Effector CD4-positive, alpha-beta T cell (primary cell): ENCODE results near the gene TEKT5.

Experiments
- DNase-seq: peaks from one replicate; pipeline ENCODE4 v3.0.0-alpha.2; 2020

Gene TEKT5

DNA sequence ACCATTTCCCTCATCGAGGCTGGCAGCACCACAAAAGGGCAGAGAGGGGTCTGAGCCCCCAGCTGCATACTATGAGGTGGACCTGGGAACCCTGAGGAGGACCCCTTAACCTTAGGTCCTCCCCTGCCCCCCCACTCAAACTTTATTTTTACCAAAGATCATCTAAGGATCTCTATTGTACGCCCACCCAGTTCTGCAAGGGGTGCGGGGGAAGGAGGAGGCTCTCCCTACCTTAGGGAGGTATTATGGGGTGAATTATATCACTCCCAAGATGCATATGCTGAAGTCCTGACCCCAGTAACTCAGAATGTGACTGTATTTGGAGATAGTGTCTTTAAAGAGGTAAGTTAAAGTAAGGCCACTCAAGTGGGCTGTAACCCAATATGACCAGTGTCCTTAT, 87.6 kb downstream of the TEKT5 start:
- no peak for DNase-seq

DNA sequence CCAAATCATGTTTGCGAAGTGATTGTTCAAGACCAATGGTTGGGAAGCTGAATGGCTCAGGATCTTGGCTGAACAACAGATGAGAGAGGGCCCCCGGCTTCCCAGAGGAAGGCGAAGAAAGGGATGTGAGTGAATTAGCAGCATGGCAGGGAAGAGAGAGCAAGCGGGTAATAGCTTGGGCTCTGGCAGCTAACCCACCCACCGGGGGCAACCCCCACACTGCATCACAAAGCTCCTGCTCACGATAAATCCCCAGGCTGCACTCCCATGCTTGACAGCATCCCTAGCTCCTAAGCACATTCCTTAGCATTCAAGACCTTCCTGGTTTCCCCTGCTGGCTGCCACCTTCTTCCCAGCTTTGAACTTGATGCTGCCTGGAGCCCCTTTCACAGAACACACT, 88.1 kb downstream of the TEKT5 start:
- DNase-seq = no peak

DNA sequence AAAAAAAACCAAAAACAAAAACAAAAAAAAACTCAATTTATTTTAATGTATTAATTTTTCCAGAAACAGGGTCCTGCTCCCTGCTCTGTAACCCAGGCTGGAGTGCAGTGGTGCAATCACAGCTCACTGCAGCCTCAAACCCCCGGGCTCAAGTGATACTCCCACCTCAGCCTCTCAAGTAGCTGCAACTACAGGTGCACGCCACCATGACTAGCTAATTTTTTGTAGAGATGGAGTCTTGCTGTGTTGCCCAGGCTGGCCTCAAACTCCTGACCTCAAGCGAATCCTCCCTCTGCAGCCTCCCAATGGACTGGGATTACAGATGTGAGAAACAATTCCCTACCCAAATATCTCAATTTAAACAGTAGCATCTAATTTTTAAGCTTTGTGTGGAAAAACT, 89.1 kb downstream of the TEKT5 start:
- no peak for DNase-seq

DNA sequence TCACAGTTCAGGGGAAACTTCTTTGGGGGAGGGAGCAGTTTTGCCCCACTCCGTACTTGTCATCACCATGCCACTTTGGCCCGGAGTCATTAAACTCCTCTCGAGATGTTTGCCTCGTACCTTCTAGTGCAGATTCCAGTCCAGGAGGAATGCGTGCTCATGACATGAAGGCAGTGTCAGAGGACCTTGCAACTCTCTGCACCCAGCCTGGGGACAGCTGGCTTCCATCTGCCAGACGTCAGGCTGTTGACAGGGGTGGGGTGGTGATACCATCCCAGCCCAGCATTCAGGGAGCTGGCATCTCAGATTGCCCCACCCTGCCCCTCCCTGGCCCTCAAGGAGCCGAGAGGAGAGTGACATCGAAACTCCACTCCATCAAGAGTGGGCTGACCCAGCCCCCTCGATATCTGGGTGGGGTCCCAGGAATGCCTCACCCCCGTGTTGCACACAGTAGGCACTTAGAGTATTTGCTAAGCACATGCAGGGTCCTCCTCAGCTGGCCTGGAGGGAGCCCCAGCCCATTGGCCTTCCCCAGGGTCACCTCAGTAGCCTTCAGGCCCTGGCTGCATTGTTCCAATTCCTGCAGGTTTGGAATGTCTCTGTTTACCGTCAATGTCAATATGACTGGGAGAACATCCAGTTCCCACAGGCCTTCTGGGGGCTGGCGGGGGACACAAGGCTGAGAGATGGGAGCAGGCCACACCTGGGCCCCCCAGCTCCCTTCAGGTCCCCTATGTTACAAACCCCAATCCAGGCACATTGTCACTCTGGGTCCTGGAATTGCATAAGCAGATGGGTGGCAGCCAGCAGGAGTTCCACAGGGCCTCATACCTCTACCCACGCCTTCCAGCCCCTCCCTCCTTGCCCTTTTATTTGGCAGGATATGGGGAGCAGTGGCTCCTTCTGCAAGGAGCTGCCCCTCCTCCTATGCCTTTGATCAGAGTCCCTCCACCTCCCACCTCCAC, 93.0 kb downstream of the TEKT5 start:
- DNase-seq = no peak

DNA sequence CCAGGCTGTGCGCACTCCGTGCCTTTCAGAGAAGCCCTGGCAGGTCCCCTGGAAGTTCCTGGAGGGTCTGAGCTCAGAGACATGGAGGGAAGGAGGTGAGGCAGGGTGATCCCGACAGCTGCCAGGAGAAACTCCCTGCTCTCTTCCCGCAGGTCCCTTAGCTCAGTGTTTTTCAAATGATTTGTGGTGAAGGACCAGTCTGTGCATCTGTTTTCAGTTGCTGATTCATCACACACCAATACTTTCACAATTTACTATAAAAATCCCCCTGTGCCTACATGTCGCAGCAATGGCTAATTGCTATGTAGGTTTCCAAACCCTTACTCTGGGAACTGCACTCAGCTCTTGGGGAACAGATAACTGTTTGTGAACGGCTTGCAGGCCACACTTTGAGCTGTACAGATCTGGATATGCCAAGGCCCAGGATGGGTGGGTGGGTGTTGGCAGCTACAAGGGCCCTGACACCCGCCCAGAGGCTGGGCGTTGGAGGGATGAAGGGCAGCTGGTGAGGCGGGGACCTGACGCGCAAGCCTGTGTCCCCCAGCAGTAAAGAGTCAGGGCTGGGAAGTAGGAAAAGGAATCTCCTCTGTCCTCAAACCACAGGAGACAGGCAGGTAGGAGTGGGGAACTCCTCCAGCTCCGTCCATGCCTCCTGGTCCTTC, 93.8 kb downstream of the TEKT5 start:
- DNase-seq = no peak

DNA sequence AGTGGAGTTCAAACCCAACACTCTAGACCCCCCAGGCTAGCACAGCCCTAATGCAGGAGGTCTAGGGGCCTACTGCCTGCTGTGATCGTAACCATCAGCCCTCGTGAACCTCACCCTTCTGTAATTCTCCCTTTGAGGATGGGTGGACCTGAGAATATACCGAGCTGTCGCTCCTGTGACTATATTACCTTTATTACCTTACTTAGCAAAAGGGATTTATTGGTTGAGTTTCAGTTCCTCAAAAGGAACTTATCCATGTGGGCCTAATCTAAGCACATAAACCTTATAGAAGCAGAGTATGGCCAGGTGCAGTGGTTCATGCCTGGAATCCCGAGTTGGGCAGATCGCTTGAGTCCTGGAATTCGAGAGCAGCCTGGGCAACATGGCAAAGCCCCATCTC, 95.1 kb downstream of the TEKT5 start:
- no peak for DNase-seq

DNA sequence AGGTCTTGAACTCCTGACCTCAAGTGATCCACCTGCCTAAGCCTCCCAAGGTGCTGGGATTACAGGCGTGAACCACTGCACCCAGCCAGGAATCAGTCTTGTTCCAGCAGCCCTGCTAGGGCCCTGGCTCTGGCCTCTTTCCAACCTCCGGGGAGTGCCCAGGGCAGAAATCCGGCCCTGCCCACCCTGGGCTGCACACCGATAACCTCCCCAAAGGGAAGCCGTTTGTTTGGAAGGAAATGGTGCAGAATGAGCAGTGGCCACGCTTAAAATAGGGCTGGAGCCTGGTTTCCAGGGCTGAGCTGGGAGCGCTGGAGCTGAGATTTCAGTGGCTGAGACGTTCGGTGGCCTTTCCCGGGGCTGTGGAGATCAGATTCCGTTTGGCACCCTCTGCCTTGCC, 96.6 kb downstream of the TEKT5 start:
- DNase-seq = no peak

DNA sequence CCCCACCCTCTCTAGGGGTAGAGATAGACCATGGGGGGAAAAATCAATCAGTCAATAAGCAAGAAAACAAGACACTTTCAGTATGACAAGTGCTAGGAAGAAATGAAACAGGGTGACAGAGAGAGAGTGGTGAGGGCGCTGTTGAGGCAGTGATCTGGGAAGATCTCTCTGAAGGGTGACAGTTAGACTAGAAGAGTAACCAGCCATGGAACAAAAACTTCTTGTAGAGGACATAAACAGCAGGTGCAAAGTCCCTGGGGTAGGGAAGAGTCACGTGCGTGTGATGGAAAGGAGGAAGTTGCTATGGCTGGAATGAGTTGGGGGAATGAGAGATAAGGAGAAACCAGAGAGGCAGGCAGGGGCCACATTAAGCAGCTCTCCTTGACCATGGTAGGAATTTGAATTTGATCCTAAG, 97.5 kb downstream of the TEKT5 start:
- no peak for DNase-seq

DNA sequence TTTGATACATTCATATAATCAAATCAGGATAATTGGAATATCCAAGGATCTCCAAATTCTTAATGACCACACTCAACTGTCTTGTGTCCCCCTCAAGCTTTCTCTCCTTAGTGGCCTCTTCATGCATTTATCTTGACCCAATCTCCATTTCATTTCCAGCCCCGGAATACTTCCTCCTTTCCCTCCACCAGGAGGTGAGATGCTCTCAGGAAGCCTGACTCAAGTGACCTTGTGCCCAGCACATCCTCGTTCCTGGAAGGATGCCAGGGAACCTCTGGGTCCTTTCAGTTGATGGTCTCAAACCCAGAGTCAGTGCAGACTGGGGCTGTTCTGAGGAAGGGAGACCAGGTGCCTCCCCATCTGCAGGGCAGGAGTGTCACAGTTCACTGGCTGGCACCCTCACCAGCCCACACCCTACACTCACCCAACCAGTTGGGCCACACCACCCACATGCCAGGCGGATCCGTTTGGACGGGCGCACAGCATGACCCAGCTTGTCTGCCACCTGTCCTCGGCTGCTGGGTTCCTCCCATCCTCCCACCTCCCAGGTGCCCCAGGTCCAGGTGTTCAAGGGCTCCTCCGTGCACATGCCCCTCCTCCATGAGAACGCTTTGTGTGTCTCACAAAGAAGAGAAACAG, 100.3 kb downstream of the TEKT5 start:
- no peak for DNase-seq

DNA sequence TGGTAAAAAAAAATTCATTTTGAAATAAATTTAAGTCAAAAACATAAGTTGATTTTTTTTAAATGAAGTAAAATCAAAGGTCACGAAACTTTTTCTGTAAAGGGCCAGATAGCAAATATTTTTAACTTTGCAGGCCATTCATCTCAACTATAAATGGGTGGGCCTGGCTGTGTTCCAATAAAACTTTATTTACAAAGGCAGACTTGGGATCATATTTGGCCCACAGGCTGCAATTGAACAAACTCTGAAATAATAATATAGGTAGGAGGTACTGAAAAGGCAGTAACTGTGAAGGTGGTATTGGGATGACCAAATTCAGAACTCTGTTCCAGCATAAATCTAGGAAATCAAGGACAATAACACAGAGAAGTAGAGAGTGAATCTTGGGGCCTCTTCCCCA, 102.1 kb downstream of the TEKT5 start:
- no peak for DNase-seq

DNA sequence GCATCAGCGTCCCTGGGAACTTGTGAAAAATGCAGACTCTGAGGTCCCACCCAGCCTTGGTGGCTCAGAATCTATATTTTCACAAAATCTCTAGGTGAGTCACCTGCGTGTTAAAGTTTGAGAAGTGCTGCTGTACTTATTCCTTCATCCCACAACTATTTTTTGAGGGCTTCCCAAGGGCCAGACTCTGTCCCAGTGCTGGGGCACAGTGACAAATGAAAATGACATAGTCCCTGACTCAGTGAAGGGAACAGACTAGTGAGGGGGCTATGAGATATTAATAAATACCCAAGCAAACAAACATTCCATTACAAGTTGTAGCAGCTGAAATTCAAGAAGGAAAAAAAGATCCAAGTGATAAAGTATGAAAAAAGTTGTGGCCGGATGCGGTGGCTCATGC, 104.4 kb downstream of the TEKT5 start:
- DNase-seq = no peak

DNA sequence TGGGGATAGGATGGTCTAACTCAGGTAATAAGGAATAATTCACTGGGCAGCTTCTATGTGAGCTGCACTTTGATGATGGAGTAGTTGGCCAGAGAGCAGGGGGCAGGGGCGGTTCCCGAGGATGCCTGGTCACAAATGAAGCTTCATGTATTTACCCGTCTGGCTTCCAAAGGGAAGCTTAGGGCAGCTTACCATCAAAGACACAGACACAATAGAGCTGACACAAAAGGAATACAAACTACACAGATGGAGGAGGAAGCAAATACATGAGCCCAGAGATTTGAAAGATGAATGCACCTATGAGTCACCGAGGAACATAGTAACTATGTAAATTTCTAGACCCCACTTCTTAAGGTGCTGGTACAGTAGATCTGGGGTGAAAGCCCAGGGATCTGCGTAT, 105.6 kb downstream of the TEKT5 start:
- no peak for DNase-seq

DNA sequence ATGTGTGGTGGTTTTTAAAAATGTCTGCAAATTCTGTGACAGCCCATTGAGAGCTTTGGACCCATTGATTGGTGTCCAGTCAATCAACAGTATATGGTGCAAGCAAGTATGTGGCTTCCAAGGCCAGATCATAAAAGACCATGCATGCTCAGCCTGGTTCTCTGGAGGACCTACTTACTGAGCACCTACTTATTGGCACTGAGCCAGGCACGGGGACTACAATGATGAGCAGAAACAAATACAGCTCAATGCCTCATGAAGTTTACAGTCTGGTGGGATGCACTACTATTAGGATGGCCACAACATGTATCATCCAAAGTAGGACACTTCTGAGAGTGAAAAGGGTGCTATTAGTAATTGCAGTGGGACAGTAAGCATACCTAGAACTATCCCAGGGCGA, 107.1 kb downstream of the TEKT5 start:
- DNase-seq = no peak

DNA sequence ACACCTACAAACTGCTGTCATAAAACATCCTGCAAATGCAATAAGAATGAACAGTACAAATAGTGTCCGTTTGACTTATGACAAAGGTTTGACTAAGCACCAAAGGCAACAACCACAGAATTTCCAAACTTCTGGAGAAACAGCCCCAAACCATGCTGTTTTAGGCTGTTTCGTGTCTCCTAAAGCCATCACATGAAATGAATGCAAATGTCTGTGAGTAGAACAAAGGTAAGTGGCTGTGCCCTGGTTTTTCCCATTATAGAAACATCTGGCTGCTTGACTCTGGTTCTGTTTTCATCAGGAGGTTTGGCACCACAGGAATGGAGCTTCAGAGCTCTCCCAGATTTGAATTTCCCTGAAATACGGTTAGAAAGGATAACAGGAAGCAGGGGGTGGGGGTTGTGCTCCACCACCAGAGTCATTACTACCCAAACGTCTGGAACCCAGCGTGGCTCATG, 109.7 kb downstream of the TEKT5 start:
- DNase-seq = no peak

DNA sequence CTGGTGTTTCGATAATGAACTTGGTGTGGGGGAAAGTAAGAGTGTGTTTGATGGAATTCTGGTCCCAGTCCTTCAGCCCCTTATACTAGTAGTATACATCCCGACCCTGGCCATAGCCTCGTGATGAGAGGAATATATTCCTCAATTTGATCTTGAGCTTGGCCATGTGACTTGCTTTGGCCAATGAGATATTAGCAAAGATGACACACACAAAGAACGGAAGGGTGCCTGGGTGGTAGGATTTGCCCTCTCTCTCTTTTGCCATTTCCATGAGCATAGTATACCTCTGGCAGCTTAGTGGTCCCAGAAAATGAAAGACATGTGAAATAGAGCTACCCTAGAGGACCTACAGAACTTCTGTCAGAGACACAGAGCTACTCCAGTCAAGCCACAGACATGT, 111.5 kb downstream of the TEKT5 start:
- no peak for DNase-seq

DNA sequence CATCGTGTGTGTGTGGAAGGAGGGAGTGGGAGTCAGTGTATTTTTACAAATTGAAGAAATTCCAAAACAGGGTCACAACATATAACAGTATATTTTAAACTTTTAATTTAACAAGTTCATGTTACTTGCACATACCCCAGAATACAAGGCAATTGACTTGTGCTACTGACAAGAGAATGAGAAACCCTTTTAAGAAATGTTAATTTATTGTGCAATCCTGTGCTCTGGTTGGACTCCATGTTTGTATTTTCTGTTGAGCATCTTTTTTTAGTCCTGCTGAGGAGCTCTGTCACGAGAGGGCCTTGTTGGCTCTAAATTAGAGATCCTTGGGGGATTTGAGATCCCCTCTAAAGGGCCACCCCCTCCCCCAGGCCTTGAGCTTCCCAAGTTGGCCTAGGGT, 113.2 kb downstream of the TEKT5 start:
- DNase-seq = no peak

DNA sequence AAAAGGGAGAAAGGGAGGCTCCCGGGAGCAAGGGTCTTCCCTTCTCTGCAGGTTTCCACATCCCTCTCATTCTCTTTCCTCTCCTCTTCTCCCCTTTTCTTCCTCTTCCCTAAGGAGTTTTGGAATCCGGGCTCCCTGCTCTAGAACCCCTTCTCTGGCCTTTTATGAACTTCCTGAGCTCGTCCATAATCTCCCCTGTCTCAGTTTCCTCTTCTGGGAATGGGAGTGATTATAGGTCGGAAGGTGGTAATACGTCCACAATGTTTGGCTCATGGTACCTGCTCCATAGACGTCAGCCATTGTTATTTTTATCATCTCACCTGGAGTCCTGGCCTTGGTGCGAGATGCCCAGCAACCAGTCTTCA, 113.9 kb downstream of the TEKT5 start:
- no peak for DNase-seq

DNA sequence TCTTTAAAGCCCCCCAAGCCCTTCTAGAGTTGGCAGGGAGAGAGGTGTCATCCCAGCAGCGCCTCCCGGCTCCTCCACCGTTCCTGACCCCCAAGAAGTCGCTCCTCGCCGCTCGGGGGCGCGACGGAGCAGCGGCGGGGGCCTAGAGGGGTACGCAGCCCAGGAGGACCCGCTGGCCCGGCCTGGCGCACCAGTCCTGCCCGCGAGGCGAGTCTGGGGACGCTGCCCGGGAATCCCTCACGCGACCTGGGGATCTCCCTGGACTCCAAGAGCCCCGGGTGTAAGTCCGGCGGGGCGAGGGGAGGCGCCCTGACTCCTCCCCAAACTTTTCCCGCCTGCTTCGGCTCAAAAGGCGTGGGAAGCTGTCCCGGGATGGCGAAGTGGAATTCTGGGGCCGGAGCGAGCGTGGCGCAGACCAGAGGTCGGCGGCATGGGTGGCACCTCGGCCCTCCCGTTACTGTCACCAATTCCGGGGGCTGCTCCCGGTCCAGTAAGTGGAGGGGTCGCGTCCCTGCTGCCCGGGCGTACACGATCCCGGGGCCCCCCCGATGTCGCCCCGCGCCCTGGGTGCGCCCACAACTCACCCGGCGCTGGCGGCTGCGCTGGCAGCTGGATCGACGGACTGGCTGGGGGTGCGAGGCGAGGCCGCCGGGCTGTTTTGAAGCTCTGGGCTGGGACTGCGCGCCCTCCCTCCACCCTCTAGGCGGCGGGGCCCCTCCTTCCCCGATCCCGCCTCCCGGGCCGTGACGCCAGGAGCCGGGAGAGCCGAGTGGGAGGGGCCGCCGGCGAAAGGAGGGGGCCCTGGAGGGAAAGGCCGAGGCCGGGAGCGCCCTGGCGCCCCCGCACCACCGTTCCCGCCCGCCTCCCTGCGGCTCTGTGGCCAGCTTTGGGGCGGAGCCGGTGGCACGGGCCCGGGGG, 114.5 kb downstream of the TEKT5 start, which contains the start of gene EMP2:
Gene EMP2, minus strand, starts transcription at position 634 of the 918 bp plus-strand sequence. CDS start 32,981 bp downstream, outside the sequence.
- DNase-seq = no peak

DNA sequence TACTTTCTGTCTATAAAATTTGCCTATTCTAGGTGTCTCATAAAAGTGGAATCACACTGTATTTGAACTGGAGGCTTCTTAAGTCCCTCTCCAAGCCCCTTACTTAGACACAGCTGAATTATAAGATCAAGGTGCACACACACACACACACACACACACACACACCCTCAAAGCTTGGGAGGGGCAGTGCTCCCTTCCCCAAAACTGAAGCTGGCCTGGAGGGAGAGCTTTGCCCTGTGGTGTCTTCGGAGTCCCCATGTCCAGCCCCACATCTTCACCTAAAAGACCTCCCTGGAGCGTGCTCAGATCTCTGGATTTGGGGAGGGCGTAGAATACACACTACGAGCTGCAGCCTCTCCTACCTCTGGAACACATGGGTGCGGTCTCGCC, 115.2 kb downstream of the TEKT5 start:
- DNase-seq = no peak

DNA sequence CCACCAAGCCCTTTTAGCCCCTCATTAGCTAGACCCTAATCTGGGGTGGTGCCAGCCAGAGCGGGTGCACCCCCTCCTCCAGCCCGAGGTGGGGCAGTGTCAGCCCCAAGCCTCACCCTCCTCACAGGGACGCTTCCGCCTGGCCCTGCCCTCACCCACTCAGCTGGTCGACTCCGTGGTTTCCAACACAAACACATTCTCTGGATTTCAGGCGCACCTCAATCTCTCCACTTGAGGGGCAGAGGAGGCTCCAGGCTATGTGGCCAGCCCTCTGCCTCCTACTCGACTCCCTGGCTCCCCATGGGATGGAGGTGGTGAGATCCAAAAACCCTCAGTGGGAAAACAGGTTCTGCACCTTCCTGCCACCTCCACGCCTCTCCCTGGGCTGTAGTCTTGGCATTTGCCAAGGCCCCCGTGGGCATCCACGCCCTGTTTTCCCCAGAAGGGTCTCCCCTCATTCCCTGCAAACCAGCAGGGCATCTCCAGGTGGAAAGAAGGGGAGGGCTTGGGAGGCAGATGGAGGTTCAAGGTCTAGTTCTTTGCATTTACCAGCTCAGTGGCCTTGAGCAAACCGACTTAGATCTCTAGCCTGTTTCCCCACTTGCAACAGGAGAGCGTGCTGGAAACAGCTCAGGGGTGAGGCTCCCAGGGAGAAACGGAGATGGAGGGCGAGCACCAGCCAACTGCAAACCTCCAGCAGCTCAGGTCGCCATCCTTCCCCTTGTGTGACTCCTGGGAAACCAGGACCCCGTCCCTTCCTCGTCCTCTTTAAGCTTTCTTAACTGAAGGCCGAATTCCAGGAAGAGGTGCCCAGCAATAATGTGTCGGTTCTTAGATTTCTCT, 116.0 kb downstream of the TEKT5 start:
- no peak for DNase-seq
